DMS53 treated with DMSO at 0.1 percent for 48 hours (cell line): ENCODE data around the gene PCDHGB7.
"Not testable (repeated sequence)": the region's sequence is repeated elsewhere in the genome, so short reads cannot be mapped to it uniquely, and the experiment has no call there.

Source experiments
- DNase-seq: peaks from one replicate; lab custom pipeline; 2025; ENCODE audit not compliant: unreplicated experiment; lab: John Stamatoyannopoulos, UW

PCDHGB7 gene

GRCh38 chr5:141394401-141395187, 22.9 kb upstream of the PCDHGB7 start:
- not testable (repeated sequence) for DNase-seq

GRCh38 chr5:141397756-141398551, 19.5 kb upstream of the PCDHGB7 start, which contains the start of gene PCDHGB5:
PCDHGB5 (plus strand) TSS chr5:141397947; CDS start chr5:141398128, 181 bp downstream.
- DNase-seq = not testable (repeated sequence)

GRCh38 chr5:141398608-141399007, 18.9 kb upstream of the PCDHGB7 start:
- no peak for DNase-seq

GRCh38 chr5:141399555-141400258, 17.8 kb upstream of the PCDHGB7 start:
- DNase-seq = no peak

- DNase-seq = peak; percentile 9
These were observed 14.8 kb upstream of the PCDHGB7 start, which contains the start of gene PCDHGA9 for GRCh38 chr5:141402553-141403243. PCDHGA9 (plus strand) TSS chr5:141402778; CDS start chr5:141402953, 175 bp downstream.

GRCh38 chr5:141403387-141403786, 14.1 kb upstream of the PCDHGB7 start:
- DNase-seq = no peak

- peak; percentile 13 for DNase-seq
These were observed 9.5 kb upstream of the PCDHGB7 start, which contains the start of gene PCDHGB6 for GRCh38 chr5:141407790-141408505. PCDHGB6 (plus strand) TSS chr5:141408021; CDS start chr5:141408203, 182 bp downstream.

GRCh38 chr5:141409598-141410306, 7.7 kb upstream of the PCDHGB7 start:
- DNase-seq = no peak

GRCh38 chr5:141411575-141411974, 5.9 kb upstream of the PCDHGB7 start:
- no peak for DNase-seq

GRCh38 chr5:141412854-141413539, 4.5 kb upstream of the PCDHGB7 start, which contains the start of gene PCDHGA10:
PCDHGA10 (plus strand) TSS chr5:141412987; CDS start chr5:141413176, 189 bp downstream.
- peak; percentile 49 for DNase-seq

- no peak for DNase-seq
These were observed 3.9 kb upstream of the PCDHGB7 start for GRCh38 chr5:141413540-141414069.

- not testable (repeated sequence) for DNase-seq
These were observed 2.8 kb upstream of the PCDHGB7 start for GRCh38 chr5:141414548-141415274.

- not testable (repeated sequence) for DNase-seq
These were observed 2.2 kb upstream of the PCDHGB7 start for GRCh38 chr5:141415275-141415618.

GRCh38 chr5:141419074-141419880, 1.8 kb downstream of the PCDHGB7 start:
- DNase-seq = no peak

- DNase-seq = peak; percentile 39
These were observed 3.5 kb downstream of the PCDHGB7 start, which contains the start of gene PCDHGA11 for GRCh38 chr5:141420855-141421488. PCDHGA11 (plus strand) TSS chr5:141421051; CDS start chr5:141421228, 177 bp downstream.

GRCh38 chr5:141421489-141421855, 4.0 kb downstream of the PCDHGB7 start:
- DNase-seq = no peak
